ENCODE results near the gene SPATA6.

SPATA6 gene

DNA sequence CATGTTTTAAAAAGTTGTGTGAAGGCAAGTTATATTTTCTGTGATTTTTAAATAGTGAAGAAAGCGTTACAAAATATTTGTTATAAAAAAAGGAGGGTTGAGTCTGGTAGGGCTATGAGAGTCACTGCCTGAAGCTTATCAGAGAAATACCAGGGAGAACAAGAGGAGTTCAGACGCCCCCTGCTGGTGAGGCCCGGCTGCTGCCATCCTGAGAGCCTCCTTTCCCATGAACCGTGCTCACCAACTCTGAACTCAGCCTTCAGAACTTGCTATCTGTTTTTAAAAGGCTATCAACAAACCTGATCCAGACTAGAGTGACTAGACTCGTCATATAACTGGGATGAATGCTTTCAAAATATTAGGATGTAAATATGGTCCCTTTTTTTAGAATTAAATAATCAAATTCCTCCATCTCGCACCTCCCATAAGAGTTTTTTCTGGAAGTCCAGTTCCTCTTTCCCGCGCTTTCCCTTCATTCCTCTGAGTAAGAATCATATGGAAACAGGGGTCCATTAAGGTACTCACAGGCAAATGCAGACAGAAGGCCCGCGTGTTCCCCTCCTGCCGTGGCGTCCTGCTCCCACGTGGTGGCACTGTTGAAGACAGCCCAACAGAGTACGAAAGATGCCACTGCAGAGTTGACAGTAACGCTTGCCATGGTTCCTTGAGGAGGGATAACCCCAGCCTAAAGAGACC, 26.2 kb upstream of the SPATA6 start:
- Histone ChIP-seq H3K36me3 (no peaks in the 10 kb centered on the region), H3K4me3 (no peak overlapping the region), H3K4me1 (peaks cover 0 to 17% (median 8%) of the 10 kb centered on the region in 4 donors), H3K9me3 (no peaks in the 10 kb centered on the region), H3K27me3 (no peaks in the 10 kb centered on the region), H3K27ac (no peak overlapping the region)
- intact Hi-C loops (cut with DNase I; ENCODE audit: low total_unique reads) = loop anchor here (2.0 to 10.0 kb wide), 2 partner anchors 143 to 387 kb away; no protein-coding TSS in a partner anchor
- DNase-seq = peak; percentile 80 to 88
- peak; percentile 85 to 90 for TF ChIP-seq CTCF (IDR thresholded peaks at IDR 0.05)

GRCh38 chr1:48495911-48496310, 23.9 kb upstream of the SPATA6 start:
- Histone ChIP-seq H3K4me3 (no peak overlapping the region), H3K27me3 (no peaks in the 10 kb centered on the region), H3K27ac (no peak overlapping the region), H3K36me3 (no peaks in the 10 kb centered on the region), H3K4me1 (peaks cover 0 to 17% (median 8%) of the 10 kb centered on the region in 4 donors), H3K9me3 (no peaks in the 10 kb centered on the region)
- TF ChIP-seq CTCF (IDR thresholded peaks at IDR 0.05) = no peak
- no peak for DNase-seq
- intact Hi-C loops (cut with DNase I; ENCODE audit: low total_unique reads) = loop anchor here (10.0 kb wide), 1 partner anchor 141 kb away; no protein-coding TSS in a partner anchor

DNA sequence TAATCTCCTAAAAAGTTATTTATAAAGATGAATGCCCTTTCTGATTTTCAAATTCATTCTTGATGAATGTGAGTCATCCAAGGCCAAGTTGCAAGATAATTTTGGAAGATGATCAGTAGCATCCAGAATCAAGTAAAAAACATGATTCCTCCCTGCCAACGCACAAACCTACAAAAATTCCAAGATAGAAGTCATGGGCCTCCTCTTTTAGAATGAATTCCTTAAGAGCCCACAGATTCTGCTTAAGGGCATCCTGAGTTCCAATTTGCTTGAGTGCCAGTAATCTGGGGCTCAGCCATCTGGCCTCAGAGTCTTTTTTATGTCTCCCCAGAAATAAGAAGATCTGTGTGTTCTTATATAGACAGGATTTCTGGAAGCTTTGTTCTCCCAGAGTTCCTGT, 23.2 kb upstream of the SPATA6 start:
- Histone ChIP-seq H3K4me3 (no peak overlapping the region), H3K27ac (no peak overlapping the region), H3K36me3 (no peaks in the 10 kb centered on the region), H3K9me3 (no peaks in the 10 kb centered on the region), H3K27me3 (no peaks in the 10 kb centered on the region), H3K4me1 (peaks cover 0 to 17% (median 8%) of the 10 kb centered on the region in 4 donors)
- intact Hi-C loops (cut with DNase I; ENCODE audit: low total_unique reads) = loop anchor here (10.0 kb wide), 1 partner anchor 140 kb away; no protein-coding TSS in a partner anchor
- TF ChIP-seq CTCF (IDR thresholded peaks at IDR 0.05) = no peak
- no peak for DNase-seq

DNA sequence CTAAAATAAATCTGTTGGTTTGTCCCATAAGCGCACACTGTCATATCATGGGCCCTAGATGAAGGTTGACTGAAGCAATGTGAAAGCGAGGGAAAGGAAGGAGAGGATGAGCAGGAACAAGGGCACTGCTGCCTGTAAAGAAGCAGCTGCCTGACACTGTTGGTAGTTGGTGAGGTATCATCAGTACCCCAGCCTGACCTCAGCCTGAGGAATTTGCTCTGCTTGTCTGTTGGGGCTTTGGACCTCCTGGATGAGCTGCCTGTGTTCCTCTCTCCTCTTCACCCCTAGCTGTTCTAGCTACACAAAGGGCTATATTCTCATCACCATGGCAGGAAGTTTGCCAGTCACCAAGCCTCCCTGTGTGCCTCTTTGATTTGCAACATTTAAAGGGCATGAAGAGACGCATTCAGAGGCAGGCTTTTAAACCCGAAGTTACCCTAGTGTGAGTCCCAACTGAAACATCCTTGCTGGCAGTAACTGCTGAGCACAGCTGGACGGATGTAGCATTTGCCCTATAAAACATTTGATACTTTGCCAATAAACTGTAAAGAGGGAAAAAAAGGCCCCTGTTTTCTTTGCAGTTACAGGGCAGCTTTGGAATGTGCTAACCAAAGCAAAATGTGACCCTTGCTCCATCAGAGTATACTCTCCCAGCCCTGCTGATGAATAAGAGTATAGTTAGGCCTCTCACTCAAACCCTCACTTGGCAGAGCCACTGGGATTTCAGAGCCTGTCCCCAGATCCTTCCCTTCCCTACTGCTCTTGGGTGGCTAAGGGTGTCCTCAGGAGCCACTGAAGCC, 22.2 kb upstream of the SPATA6 start:
- no peaks in the 10 kb centered on the region for H3K27me3 ChIP-seq
- peaks cover 0 to 17% (median 8%) of the 10 kb centered on the region in 4 donors for H3K4me1 ChIP-seq
- no peaks in the 10 kb centered on the region for H3K36me3 ChIP-seq
- no peak overlapping the region for H3K27ac ChIP-seq
- H3K4me3 ChIP-seq = no peak overlapping the region
- TF ChIP-seq CTCF (IDR thresholded peaks at IDR 0.05) = no peak
- no peak for DNase-seq
- intact Hi-C loops (cut with DNase I; ENCODE audit: low total_unique reads) = loop anchor here (10.0 kb wide), 1 partner anchor 139 kb away; no protein-coding TSS in a partner anchor
- H3K9me3 ChIP-seq = no peaks in the 10 kb centered on the region

DNA sequence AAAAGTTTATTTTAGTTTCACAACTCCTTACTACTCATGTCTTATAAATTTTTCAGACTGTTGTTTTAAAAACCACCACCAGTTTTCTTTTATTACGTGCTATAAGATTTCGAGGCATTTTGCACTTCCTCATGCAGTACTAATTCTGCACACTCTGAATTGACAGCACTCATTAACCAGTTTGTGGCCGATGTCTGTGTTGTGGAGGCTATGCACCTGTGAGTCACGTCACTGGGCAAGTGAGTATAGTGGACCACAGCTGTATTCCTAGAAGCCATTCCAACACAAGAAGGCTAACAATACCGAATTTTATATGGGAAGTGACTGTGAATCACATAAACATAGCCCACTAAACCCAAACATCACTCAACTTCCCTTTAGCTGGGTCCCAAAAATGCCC, 21.0 kb upstream of the SPATA6 start:
- Histone ChIP-seq H3K27ac (no peak overlapping the region), H3K4me1 (peaks cover 0 to 10% (median 7%) of the 10 kb centered on the region in 4 donors), H3K27me3 (no peaks in the 10 kb centered on the region), H3K36me3 (no peaks in the 10 kb centered on the region), H3K4me3 (no peak overlapping the region), H3K9me3 (no peaks in the 10 kb centered on the region)
- DNase-seq = no peak
- intact Hi-C loops (cut with DNase I; ENCODE audit: low total_unique reads) = loop anchor here (10.0 kb wide), 1 partner anchor 138 kb away; no protein-coding TSS in a partner anchor
- no peak for TF ChIP-seq CTCF (IDR thresholded peaks at IDR 0.05)

Measured in tibial artery (tissue), 4 donors.